ENCODE data around the gene RPL10A.

RPL10A gene

DNA sequence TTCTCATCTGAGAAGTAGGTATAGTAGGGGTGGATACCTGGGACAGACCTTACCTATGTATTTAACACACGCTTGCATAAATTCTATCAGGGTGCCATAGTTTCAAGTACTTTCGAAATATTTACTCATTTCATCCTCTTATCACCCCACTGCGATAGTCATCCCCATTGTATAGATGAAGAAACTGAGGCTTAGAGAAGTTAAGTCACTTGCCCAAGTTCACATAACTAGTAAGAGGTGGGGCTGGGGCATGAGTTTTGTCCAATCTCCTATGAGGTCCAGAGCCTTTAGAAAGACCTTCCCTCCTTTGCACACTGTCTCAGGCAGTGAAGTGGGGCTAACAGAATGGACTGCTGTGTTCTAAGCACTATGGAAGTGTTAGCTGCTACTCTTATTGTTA, 38.3 kb downstream of the RPL10A start:
- in situ Hi-C loops (cut with HindIII; ENCODE audit: low sequenced_read_pairs) = no loop called here
- TF ChIP-seq, protein P1, sequence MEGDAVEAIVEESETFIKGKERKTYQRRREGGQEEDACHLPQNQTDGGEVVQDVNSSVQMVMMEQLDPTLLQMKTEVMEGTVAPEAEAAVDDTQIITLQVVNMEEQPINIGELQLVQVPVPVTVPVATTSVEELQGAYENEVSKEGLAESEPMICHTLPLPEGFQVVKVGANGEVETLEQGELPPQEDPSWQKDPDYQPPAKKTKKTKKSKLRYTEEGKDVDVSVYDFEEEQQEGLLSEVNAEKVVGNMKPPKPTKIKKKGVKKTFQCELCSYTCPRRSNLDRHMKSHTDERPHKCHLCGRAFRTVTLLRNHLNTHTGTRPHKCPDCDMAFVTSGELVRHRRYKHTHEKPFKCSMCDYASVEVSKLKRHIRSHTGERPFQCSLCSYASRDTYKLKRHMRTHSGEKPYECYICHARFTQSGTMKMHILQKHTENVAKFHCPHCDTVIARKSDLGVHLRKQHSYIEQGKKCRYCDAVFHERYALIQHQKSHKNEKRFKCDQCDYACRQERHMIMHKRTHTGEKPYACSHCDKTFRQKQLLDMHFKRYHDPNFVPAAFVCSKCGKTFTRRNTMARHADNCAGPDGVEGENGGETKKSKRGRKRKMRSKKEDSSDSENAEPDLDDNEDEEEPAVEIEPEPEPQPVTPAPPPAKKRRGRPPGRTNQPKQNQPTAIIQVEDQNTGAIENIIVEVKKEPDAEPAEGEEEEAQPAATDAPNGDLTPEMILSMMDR (IDR thresholded peaks at IDR 0.05; ENCODE audit: low read depth, low read length) = no peak
- DNase-seq (ENCODE audit: low read depth, low spot score) = no peak
- no peak overlapping the region for H3K4me3 ChIP-seq (ENCODE audit: low read depth, low read length)

DNA sequence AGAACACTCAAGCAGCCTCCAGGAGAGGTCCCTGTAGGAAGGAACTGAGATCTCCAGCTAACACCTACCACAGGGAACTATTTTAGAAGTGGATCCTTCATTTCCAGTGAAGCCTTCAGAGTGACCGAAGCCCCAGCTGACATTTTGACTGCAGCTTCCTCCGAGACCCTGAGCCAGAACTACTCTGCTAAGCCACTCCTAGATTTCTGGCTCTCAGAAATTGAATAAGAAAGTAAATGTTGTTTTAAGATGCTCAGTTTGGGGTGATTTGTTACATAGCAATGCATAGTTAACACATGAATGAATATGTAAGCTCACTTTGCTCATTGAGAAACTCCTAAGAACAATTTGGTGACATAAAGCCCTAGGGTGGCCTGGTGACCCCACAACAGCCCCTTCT, 39.0 kb downstream of the RPL10A start:
- TF ChIP-seq, protein P1 (IDR thresholded peaks at IDR 0.05; ENCODE audit: low read depth, low read length) = no peak
- in situ Hi-C loops (cut with HindIII; ENCODE audit: low sequenced_read_pairs) = no loop called here
- no peak for DNase-seq (ENCODE audit: low read depth, low spot score)
- no peak overlapping the region for H3K4me3 ChIP-seq (ENCODE audit: low read depth, low read length)

DNA sequence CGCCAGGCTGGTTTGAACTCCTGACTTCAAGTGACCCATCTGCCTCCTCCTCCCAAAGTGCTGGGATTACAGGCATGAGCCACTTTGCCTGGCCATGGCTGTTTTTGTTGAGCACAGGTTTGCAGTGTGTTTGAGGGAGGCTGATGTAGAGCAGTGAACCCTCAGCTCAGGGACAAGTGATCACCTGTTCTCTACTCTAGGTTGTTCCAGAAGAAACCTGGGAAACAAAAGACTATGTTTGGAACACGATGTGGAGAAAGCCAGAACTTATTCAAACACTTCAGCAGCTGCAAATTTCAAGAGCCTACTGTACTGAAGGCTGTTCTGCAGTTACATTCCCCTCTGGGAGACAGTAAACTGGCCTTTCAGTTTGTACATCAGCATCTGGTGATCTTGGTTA, 39.8 kb downstream of the RPL10A start:
- DNase-seq (ENCODE audit: low read depth, low spot score) = no peak
- in situ Hi-C loops (cut with HindIII; ENCODE audit: low sequenced_read_pairs) = no loop called here
- H3K4me3 ChIP-seq (ENCODE audit: low read depth, low read length) = no peak overlapping the region
- TF ChIP-seq, protein P1 (IDR thresholded peaks at IDR 0.05; ENCODE audit: low read depth, low read length) = no peak

DNA sequence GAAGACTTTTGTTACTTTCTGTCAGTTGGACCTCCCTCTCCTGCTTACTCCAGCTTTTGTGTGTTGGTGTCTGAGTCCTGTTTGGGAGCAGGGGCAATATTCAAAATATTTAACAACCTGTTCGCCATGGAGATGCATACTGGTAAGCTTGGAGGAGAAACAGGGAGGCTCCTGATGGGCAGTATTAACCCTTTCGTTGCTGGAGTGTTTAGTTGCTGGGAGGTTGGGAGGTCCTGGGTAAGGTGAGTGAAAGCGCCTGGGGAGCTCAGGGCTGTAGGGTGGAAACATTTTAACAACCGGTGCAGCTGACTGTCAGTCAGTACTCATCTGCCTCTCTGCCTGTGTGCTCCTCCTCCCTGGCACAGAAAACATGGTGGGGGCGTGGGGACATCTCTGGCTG, 40.3 kb downstream of the RPL10A start:
- TF ChIP-seq, protein P1 (IDR thresholded peaks at IDR 0.05; ENCODE audit: low read depth, low read length) = no peak
- DNase-seq (ENCODE audit: low read depth, low spot score) = no peak
- in situ Hi-C loops (cut with HindIII; ENCODE audit: low sequenced_read_pairs) = no loop called here
- no peak overlapping the region for H3K4me3 ChIP-seq (ENCODE audit: low read depth, low read length)

DNA sequence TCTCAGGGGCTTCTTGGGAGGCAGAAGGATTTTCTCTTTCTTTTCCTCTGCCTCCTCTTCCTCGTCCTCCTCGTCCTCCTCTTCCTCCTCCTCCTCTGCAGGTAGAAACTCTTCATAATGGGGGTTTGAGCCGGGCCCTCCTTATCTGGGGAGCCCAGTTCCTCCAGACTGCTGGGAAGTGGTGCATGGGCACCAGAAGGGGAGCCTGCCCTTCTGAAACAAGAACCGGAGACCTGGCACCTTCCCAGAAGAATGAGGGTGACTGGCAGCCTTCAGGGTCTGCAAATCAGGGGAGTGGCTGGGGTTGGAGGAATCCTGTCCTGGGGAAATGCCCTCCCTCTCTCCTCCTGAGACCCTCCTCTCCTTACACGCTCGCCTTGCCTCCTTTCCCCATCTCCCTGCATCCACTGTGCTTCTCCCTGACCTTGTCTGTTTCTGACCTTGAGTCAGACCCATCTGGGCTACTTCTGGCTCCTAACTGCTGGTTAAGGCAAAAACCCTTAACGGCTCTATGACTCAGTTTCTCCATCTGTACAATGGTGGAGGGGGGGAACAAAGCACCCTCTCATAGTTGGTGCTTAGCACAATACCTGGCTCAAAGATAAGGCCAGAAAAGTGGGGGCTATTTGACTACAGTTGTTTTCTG, 42.8 kb downstream of the RPL10A start:
- H3K4me3 ChIP-seq (ENCODE audit: low read depth, low read length) = no peak overlapping the region
- in situ Hi-C loops (cut with HindIII; ENCODE audit: low sequenced_read_pairs) = no loop called here
- TF ChIP-seq, protein P1 (IDR thresholded peaks at IDR 0.05; ENCODE audit: low read depth, low read length) = no peak
- DNase-seq (ENCODE audit: low read depth, low spot score) = no peak

DNA sequence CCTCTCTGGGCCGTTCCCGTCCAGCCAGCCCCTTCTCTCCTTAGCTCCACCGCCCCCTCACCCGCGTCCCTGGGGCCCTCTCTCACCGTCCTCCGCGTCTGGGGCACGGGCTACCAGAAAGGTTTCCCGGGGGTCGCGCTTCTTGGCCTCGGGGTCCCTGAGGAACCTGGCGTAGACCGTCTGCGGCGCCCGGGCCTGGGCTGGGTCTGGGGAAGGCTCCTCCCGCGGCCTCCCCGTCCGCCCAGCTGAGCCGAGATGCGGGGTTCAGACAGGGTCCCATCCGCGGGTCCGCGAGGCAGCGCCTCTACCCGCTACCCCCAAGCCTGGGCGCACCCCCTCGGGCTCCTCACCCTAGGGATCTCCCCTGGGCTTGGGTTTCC, 43.4 kb downstream of the RPL10A start:
- H3K4me3 ChIP-seq (ENCODE audit: low read depth, low read length) = no peak overlapping the region
- DNase-seq (ENCODE audit: low read depth, low spot score) = no peak
- in situ Hi-C loops (cut with HindIII; ENCODE audit: low sequenced_read_pairs) = no loop called here
- TF ChIP-seq, protein P1 (IDR thresholded peaks at IDR 0.05; ENCODE audit: low read depth, low read length) = no peak

DNA sequence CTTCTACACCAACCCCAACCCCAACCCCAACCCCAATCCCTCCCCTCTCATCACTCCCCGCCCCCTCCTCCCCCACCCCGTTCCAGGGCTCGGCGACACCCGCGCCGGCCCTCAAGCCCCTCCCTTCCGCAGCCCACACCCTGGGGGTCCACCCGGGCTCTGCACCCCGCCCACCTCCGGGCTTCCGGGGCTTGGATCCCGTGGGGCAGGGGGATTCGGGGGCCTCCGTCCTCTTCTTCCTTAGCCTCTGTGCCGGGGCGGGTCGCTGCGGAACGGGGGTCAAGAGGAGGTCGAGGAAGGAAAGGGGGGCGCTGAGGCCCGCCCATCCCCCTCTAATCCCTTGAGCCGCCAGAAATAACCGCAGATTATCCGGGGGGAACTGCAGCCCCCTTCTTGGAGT, 43.8 kb downstream of the RPL10A start:
- no peak overlapping the region for H3K4me3 ChIP-seq (ENCODE audit: low read depth, low read length)
- in situ Hi-C loops (cut with HindIII; ENCODE audit: low sequenced_read_pairs) = no loop called here
- TF ChIP-seq, protein P1 (IDR thresholded peaks at IDR 0.05; ENCODE audit: low read depth, low read length) = no peak
- DNase-seq (ENCODE audit: low read depth, low spot score) = no peak

All from astrocyte of the spinal cord (primary cell).